ENCODE measurements around the gene ASPA.
"Not testable (repeated sequence)": the region's sequence is repeated elsewhere in the genome, so short reads cannot be mapped to it uniquely, and the experiment has no call there.

- not testable (repeated sequence) for TF ChIP-seq CBX5 (IDR thresholded peaks at IDR 0.05; ENCODE audit: low read depth); CBX3 (IDR thresholded peaks at IDR 0.05; ENCODE audit: borderline replicate concordance, low read depth)
Measured at GRCh38 chr17:3433215-3433614, 42.6 kb upstream of the ASPA start.

All from GM12878 (cell line).